ENCODE measurements around the gene LARGE1. TPM values are rescaled to one million over a fixed set of nuclear protein-coding genes. Genes with fewer than 3 reads are reported as not detected.

The LARGE1 gene
- total RNA-seq, 4 donors from 2014 or later = 24.9 to 51.0 (median 32.7) TPM

GRCh38 chr22:33828302-33828701 is 92.0 kb downstream of the LARGE1 start:
- H3K4me3 ChIP-seq = no peak overlapping the region
- no peak overlapping the region for H3K27ac ChIP-seq
- no peaks in the 10 kb centered on the region for H3K27me3 ChIP-seq
- no peak for DNase-seq (ENCODE audit: low spot score in 2 of 2)
- TF ChIP-seq EP300 (IDR thresholded peaks at IDR 0.05) (no peak), POLR2A (IDR thresholded peaks at IDR 0.05) (no peak)
- H3K36me3 ChIP-seq = no peaks in the 10 kb centered on the region
- 74 to 84% methylated on average over 3 of the region's 3 CpGs for WGBS, 2 donors
- peaks cover 0 to 17% (median 2%) of the 10 kb centered on the region in 4 donors for H3K4me1 ChIP-seq
- no peaks in the 10 kb centered on the region for H3K9me3 ChIP-seq

- H3K27ac ChIP-seq = peak overlapping the region in 1 of 4 donors; percentile 33
- peaks cover 0 to 17% (median 0%) of the 10 kb centered on the region in 4 donors for H3K4me1 ChIP-seq
- DNase-seq (ENCODE audit: low spot score in 2 of 2) = no peak
- 91 to 94% methylated on average over 5 of the region's 5 CpGs for WGBS, 2 donors
- H3K9me3 ChIP-seq = no peaks in the 10 kb centered on the region
- TF ChIP-seq POLR2A (IDR thresholded peaks at IDR 0.05) (no peak), CTCF (IDR thresholded peaks at IDR 0.05) (no peak), EP300 (IDR thresholded peaks at IDR 0.05) (no peak)
- H3K4me3 ChIP-seq = no peak overlapping the region
- H3K36me3 ChIP-seq = no peaks in the 10 kb centered on the region
- H3K27me3 ChIP-seq = no peaks in the 10 kb centered on the region
Observed at GRCh38 chr22:33825761-33826160, 94.5 kb downstream of the LARGE1 start.

GRCh38 chr22:33823552-33823951 is 96.7 kb downstream of the LARGE1 start:
- DNase-seq (ENCODE audit: low spot score in 2 of 2) = no peak
- TF ChIP-seq CTCF (IDR thresholded peaks at IDR 0.05) (no peak), EP300 (IDR thresholded peaks at IDR 0.05) (no peak), POLR2A (IDR thresholded peaks at IDR 0.05) (no peak)
- H3K4me1 ChIP-seq = peaks cover 0 to 7% (median 0%) of the 10 kb centered on the region in 4 donors

GRCh38 chr22:33821290-33821689 is 99.0 kb downstream of the LARGE1 start:
- Histone ChIP-seq H3K9me3 (peaks cover 0 to 9% (median 0%) of the 10 kb centered on the region in 4 donors), H3K36me3 (no peaks in the 10 kb centered on the region), H3K27me3 (no peaks in the 10 kb centered on the region), H3K27ac (no peak overlapping the region), H3K4me1 (peaks cover 0 to 7% (median 0%) of the 10 kb centered on the region in 4 donors), H3K4me3 (no peak overlapping the region)
- DNase-seq (ENCODE audit: low spot score in 2 of 2) = no peak
- 89 to 96% methylated on average over 4 of the region's 4 CpGs for WGBS, 2 donors
- TF ChIP-seq POLR2A (IDR thresholded peaks at IDR 0.05) = no peak

More at GRCh38 chr22:33823552-33823951, 96.7 kb downstream of the LARGE1 start:
- Histone ChIP-seq H3K36me3 (no peaks in the 10 kb centered on the region), H3K27ac (no peak overlapping the region), H3K9me3 (no peaks in the 10 kb centered on the region), H3K4me3 (no peak overlapping the region), H3K27me3 (no peaks in the 10 kb centered on the region)
- 78 to 79% methylated on average over 8 of the region's 8 CpGs for WGBS, 2 donors

- WGBS, 2 donors = 67 to 96% methylated on average over 3 of the region's 3 CpGs
Observed at GRCh38 chr22:33819743-33820142, 100.5 kb downstream of the LARGE1 start.

More at GRCh38 chr22:33819743-33820142, 100.5 kb downstream of the LARGE1 start:
- Histone ChIP-seq H3K27me3 (no peaks in the 10 kb centered on the region), H3K27ac (no peak overlapping the region), H3K9me3 (peaks cover 0 to 14% (median 0%) of the 10 kb centered on the region in 4 donors), H3K4me1 (peaks cover 0 to 2% (median 0%) of the 10 kb centered on the region in 4 donors), H3K36me3 (no peaks in the 10 kb centered on the region), H3K4me3 (no peak overlapping the region)
- TF ChIP-seq POLR2A (IDR thresholded peaks at IDR 0.05) = no peak
- no peak for TF ChIP-seq EP300 (IDR thresholded peaks at IDR 0.05)
- TF ChIP-seq CTCF (IDR thresholded peaks at IDR 0.05) = no peak
- DNase-seq (ENCODE audit: low spot score in 2 of 2) = no peak

Data from tibial nerve (tissue), 4 donors.